ENCODE data around the gene ADCY9. TPM values are rescaled to one million over a fixed set of nuclear protein-coding genes. Genes with fewer than 3 reads are reported as not detected.

ADCY9 gene
- total RNA-seq, 1 experiment from 2014 or later, result 4.7 TPM

- Mint-ChIP-seq H3K27ac (no peak overlapping the region), H3K4me1 (peaks cover 9 to 15% of the 10 kb centered on the region in 2 experiments), H3K9me3 (no peaks in the 10 kb centered on the region; a peak in 1 of 5 replicates), H3K27me3 (ENCODE audit: low read depth) (peaks cover 52% of the 10 kb centered on the region), H3K4me3 (no peak overlapping the region), H3K36me3 (ENCODE audit: insufficient read depth in 1 of 3, low read depth in 3 of 3) (peaks cover 0 to 5% (median 5%) of the 10 kb centered on the region in 3 experiments; a peak in 2 of 7 replicates)
- Histone ChIP-seq H2AK5ac (ENCODE audit: insufficient read length, low read length) (no peak overlapping the region), H4K91ac (ENCODE audit: insufficient read length, low read depth, low read length) (no peak overlapping the region), H2BK20ac (ENCODE audit: low read depth, low read length, poor library complexity, severe bottlenecking) (no peak overlapping the region), H3K9ac (ENCODE audit: extremely low read depth, insufficient read length, low read length) (no peak overlapping the region), H3K4me1 (ENCODE audit: insufficient read depth, low read length) (no peaks in the 10 kb centered on the region; the same call in 1 of the 2 replicates), H4K8ac (replicated peaks; ENCODE audit: insufficient read length, low read depth, low read length) (no peak overlapping the region), H3K23me2 (ENCODE audit: insufficient read length, low read depth, low read length, poor library complexity, severe bottlenecking) (no peaks in the 10 kb centered on the region), H2BK120ac (ENCODE audit: low read depth, low read length, poor library complexity, severe bottlenecking) (no peak overlapping the region), H3K9me3 (ENCODE audit: control insufficient read depth, low read depth, low read length) (no peaks in the 10 kb centered on the region), H2BK12ac (ENCODE audit: insufficient read length, low read depth, low read length) (no peak overlapping the region), H3K56ac (ENCODE audit: insufficient read length, low read depth, low read length) (no peak overlapping the region), H3K4me2 (ENCODE audit: insufficient read depth, insufficient read length, low read length) (no peak overlapping the region), H3K14ac (ENCODE audit: insufficient read depth, low read length) (no peak overlapping the region), H3K27me3 (ENCODE audit: insufficient read depth, low read length) (peaks cover 3% of the 10 kb centered on the region; the same call in 1 of the 2 replicates), H3K79me1 (ENCODE audit: insufficient read depth, low read depth, low read length, poor library complexity, severe bottlenecking) (no peaks in the 10 kb centered on the region), H2BK15ac (ENCODE audit: low read depth, low read length) (no peak overlapping the region), H3K23ac (ENCODE audit: insufficient read length, low read depth, low read length) (no peak overlapping the region), H3K79me2 (ENCODE audit: insufficient read depth, low read length) (no peaks in the 10 kb centered on the region), H3T11ph (ENCODE audit: low read length) (no peak overlapping the region), H2BK5ac (ENCODE audit: insufficient read length, low read length) (no peak overlapping the region), H3K4ac (ENCODE audit: low read depth, low read length) (no peak overlapping the region), H3K27ac (ENCODE audit: insufficient read length, low read depth, low read length) (no peak overlapping the region), H4K5ac (ENCODE audit: insufficient read length, low read depth, low read length) (no peak overlapping the region), H3K18ac (ENCODE audit: insufficient read length, low read depth, low read length) (no peak overlapping the region), H2AFZ (ENCODE audit: low read length) (no peak overlapping the region), H4K20me1 (ENCODE audit: control insufficient read depth, insufficient read depth, insufficient read length) (no peaks in the 10 kb centered on the region)
- TF ChIP-seq, protein P1, sequence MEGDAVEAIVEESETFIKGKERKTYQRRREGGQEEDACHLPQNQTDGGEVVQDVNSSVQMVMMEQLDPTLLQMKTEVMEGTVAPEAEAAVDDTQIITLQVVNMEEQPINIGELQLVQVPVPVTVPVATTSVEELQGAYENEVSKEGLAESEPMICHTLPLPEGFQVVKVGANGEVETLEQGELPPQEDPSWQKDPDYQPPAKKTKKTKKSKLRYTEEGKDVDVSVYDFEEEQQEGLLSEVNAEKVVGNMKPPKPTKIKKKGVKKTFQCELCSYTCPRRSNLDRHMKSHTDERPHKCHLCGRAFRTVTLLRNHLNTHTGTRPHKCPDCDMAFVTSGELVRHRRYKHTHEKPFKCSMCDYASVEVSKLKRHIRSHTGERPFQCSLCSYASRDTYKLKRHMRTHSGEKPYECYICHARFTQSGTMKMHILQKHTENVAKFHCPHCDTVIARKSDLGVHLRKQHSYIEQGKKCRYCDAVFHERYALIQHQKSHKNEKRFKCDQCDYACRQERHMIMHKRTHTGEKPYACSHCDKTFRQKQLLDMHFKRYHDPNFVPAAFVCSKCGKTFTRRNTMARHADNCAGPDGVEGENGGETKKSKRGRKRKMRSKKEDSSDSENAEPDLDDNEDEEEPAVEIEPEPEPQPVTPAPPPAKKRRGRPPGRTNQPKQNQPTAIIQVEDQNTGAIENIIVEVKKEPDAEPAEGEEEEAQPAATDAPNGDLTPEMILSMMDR (conservative IDR thresholded peaks at IDR 0.05), result no peak
- DNase-seq, result no peak
These were observed 23.7 kb upstream of the ADCY9 start for GRCh38 chr16:4139968-4140367.

Measured in H9 (cell line).